Epithelial cell of proximal tubule (primary cell): Measurements from ENCODE around the gene LAMC2. TPM values are rescaled to one million over a fixed set of nuclear protein-coding genes. Genes with fewer than 3 reads are reported as not detected.

Experiments
- DNase-seq: peaks from one replicate; pipeline ENCODE4 v3.0.0-alpha.2; 2011; ENCODE audit warnings: low read depth
- H3K4me3 ChIP-seq: 2 replicates; pipeline ENCODE4 v1.5.1; 2011; ENCODE audit warnings: low read depth, mild to moderate bottlenecking, low read length
- total RNA-seq: library from RNA; depleted of rRNA; stranded (reverse); fragments of >200 nt; gene quantifications from 2 replicates; pipeline ENCODE4 v1.2.3, GENCODE V29; 2015
- TF ChIP-seq, protein P1 (sequence below): conservative IDR thresholded peaks from 2 replicates; pipeline ENCODE4 v1.5.1; 2012; ENCODE audit warnings: low read depth, mild to moderate bottlenecking, low read length

LAMC2 gene
- total RNA-seq, 1 donor from 2014 or later: 382 TPM

GRCh38 chr1:183194527-183195141 lies 8.6 kb downstream of the LAMC2 start:
- H3K4me3 ChIP-seq: no peak overlapping the region
- DNase-seq: no peak
- TF ChIP-seq, protein P1, sequence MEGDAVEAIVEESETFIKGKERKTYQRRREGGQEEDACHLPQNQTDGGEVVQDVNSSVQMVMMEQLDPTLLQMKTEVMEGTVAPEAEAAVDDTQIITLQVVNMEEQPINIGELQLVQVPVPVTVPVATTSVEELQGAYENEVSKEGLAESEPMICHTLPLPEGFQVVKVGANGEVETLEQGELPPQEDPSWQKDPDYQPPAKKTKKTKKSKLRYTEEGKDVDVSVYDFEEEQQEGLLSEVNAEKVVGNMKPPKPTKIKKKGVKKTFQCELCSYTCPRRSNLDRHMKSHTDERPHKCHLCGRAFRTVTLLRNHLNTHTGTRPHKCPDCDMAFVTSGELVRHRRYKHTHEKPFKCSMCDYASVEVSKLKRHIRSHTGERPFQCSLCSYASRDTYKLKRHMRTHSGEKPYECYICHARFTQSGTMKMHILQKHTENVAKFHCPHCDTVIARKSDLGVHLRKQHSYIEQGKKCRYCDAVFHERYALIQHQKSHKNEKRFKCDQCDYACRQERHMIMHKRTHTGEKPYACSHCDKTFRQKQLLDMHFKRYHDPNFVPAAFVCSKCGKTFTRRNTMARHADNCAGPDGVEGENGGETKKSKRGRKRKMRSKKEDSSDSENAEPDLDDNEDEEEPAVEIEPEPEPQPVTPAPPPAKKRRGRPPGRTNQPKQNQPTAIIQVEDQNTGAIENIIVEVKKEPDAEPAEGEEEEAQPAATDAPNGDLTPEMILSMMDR: no peak

- no peak for DNase-seq
- TF ChIP-seq, protein P1: no peak
- no peak overlapping the region for H3K4me3 ChIP-seq
These were observed 9.1 kb downstream of the LAMC2 start for GRCh38 chr1:183195142-183195574.

- no peak overlapping the region for H3K4me3 ChIP-seq
- DNase-seq: no peak
These were observed 11.7 kb downstream of the LAMC2 start for GRCh38 chr1:183197762-183198161.

DNA sequence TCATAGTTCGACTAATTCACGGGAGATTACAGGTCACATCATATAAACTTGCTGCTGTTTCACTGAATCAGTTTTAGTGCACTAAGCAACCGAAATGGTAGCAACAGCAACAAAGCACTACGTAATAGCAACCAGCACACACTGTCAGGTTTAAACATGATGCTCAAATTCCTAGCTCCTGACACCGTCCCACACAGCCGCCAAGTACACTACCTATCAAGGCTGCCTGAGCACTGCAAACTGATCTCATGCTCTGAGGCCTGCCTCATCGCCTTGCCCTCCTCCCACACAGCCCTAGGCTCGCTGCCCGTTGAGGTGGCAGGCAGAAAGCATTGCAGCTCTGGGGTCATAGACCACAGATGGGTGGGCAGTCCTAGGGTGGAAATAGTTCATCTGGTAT lies 12.4 kb downstream of the LAMC2 start:
- H3K4me3 ChIP-seq: no peak overlapping the region
- TF ChIP-seq, protein P1: no peak
- DNase-seq: peak; percentile 91

More at GRCh38 chr1:183197762-183198161, 11.7 kb downstream of the LAMC2 start:
- TF ChIP-seq, protein P1: no peak

- H3K4me3 ChIP-seq: no peak overlapping the region
- TF ChIP-seq, protein P1: no peak
- DNase-seq: no peak
These were observed 13.2 kb downstream of the LAMC2 start for GRCh38 chr1:183199304-183199703.

DNA sequence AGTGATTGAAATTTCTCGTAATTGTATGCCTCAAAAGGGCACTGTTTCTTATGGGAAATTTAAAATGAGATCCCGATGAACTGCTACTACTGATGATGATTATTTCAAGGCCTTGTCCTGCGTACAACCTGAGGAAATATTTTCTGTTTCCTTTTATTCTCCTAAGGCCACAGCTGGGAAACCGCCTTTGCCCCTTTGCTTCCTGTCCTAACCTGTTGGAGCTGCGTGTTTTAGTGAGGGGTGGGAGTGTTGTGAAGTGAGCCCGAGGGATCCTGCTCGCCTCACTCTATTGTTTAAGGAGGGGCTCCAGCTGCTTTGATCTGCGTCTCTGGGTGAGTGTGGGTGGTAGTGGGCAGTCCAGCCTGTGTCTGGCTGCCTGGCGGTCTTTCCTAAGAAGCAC lies 14.4 kb downstream of the LAMC2 start:
- TF ChIP-seq, protein P1: no peak
- no peak for DNase-seq
- no peak overlapping the region for H3K4me3 ChIP-seq

- H3K4me3 ChIP-seq: no peak overlapping the region
- DNase-seq: no peak
- TF ChIP-seq, protein P1: no peak
These were observed 17.0 kb downstream of the LAMC2 start for GRCh38 chr1:183203094-183203493.
